K562 (cell line): ENCODE data around the gene RNF144A. TPM values are rescaled to one million over a fixed set of nuclear protein-coding genes. Genes with fewer than 3 reads are reported as not detected.

Source experiments
- CAMTA2 ChIP-seq: fragments of 250-450 bp; sonication (Bioruptor Pico); conservative IDR thresholded peaks from 2 replicates; pipeline ENCODE4 v1.5.1; 2022
- CBX8 ChIP-seq: fragments of 200-600 bp; sonication (generic); IDR thresholded peaks from 2 replicates; pipeline ENCODE4 v1.6.1; 2012; ENCODE audit warnings: borderline replicate concordance, mixed run types, low read depth, mild to moderate bottlenecking, moderate library complexity, mixed read lengths, low read length, control low read depth, inconsistent platforms; ENCODE audit not compliant: poor library complexity, severe bottlenecking; ENCODE audit errors: extremely low read depth
- NR3C1 ChIP-seq: sonication (generic); formaldehyde crosslinking; IDR thresholded peaks from 2 replicates; pipeline ENCODE4 v1.8.1; 2022; ENCODE audit warnings: missing genetic modification reagents
- POLR2G ChIP-seq: fragments of 200-400 bp; formaldehyde crosslinking; IDR thresholded peaks from 2 replicates; pipeline ENCODE4 v1.6.1; 2017; ENCODE audit warnings: low read depth, mild to moderate bottlenecking, antibody characterized with exemption, low read length, moderate library complexity
- SAFB2 ChIP-seq: fragments of 200-400 bp; formaldehyde crosslinking; IDR thresholded peaks from 2 replicates; pipeline ENCODE4 v1.6.1; 2018; ENCODE audit warnings: borderline replicate concordance, low read length, low read depth, moderate library complexity; ENCODE audit not compliant: severe bottlenecking
- ZNF121 ChIP-seq: sonication (generic); formaldehyde crosslinking; conservative IDR thresholded peaks from 2 replicates; pipeline ENCODE4 v1.8.0; 2022; ENCODE audit warnings: missing genetic modification reagents
- polyA plus RNA-seq, 8 experiments: library from polyadenylated mRNA; depleted of rRNA in 4 of 8; stranded (reverse) in 5 of 8; unstranded in 3 of 8; fragments of >200 nt; fragmentation: Nextera tagmentation in 2 of 8; fragmentation: Illumina TruSeq in 1 of 8; extraction: Ambion mirVana in 2 of 8; extraction: Trizol in 1 of 8; gene quantifications; 2 replicates each; pipeline versions ENCODE4 v1.2.1 to v1.2.3, GENCODE V29; 2011 to 2014; ENCODE audit warnings: inconsistent platforms in 1 of 8, missing spikeins in 1 of 8
- total RNA-seq, 7 experiments: library from RNA; depleted of rRNA in 6 of 7; stranded (reverse); fragments of >200 nt in 6 of 7; fragmentation: Illumina TruSeq in 2 of 7; extraction: Trizol in 2 of 7; gene quantifications; 2 replicates each; pipeline versions ENCODE4 v1.2.1 to v1.2.3, GENCODE V29; 2011 to 2021; ENCODE audit warnings: low replicate concordance in 1 of 7
- TF ChIP-seq, protein P1 (sequence below): IDR thresholded peaks from 2 replicates; pipeline ENCODE4 v1.6.1; 2011; ENCODE audit not compliant: insufficient read length; ENCODE audit errors: extremely low read depth
- TF ChIP-seq, protein P2 (sequence below): conservative IDR thresholded peaks from 2 replicates; pipeline ENCODE4 v1.6.1; 2011; ENCODE audit warnings: low read depth, mild to moderate bottlenecking, low read length; ENCODE audit not compliant: control insufficient read depth
- TF ChIP-seq, protein P3 (sequence below), 2 experiments: fragments of 250-450 bp in 1 of 2; fragments of 450-650 bp in 1 of 2; sonication (Bioruptor Pico) in 1 of 2; IDR thresholded peaks; 2 replicates each; pipeline versions ENCODE4 v1.6.1 to v1.8.0; 2016 to 2021; ENCODE audit warnings: mild to moderate bottlenecking in 2 of 2, moderate library complexity in 2 of 2, missing compliant biosample characterization in 1 of 2, missing genetic modification characterization in 1 of 2

Gene RNF144A
- total and polyA plus RNA-seq, 9 of the 15 experiments (the other 6 are each of a cell fraction or from before 2014, with no cell fraction given), result 0.96 to 11.3 (median 6.2) TPM

DNA sequence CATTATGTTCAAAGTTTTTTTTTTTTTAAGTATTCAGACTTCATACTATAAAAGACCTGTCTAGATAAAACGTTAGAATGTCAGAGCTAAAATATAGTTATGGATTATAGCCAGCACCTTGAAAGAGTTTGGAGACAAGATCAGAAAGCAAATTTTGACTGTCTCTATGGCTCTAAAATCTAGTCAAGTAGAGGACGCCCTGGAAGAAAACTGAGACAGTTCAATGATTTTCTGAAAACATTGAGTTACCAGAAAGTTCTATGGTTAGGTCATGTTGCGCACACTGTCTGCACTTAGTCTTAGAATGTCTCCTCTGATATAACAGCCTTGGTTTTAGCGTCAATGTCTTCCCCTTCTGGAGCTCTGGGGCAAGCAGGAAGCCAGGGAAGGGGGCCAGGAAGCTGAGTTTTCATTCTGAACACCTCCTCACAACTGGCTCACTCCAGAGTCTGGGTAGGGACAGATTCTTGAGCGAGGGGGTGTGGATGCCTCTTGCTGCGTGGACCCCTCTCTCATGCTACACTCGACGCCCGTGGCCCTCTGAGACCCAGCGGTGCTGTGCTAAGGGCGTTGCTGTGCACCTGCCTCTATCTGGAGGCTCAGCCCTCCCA lies 99.5 kb downstream of the RNF144A start (continued):
- TF ChIP-seq CAMTA2 (CRISPR knock-in tag), result no peak
- TF ChIP-seq, protein P1, sequence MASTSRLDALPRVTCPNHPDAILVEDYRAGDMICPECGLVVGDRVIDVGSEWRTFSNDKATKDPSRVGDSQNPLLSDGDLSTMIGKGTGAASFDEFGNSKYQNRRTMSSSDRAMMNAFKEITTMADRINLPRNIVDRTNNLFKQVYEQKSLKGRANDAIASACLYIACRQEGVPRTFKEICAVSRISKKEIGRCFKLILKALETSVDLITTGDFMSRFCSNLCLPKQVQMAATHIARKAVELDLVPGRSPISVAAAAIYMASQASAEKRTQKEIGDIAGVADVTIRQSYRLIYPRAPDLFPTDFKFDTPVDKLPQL, result no peak
- no peak for TF ChIP-seq NR3C1 (CRISPR knock-in tag)
- TF ChIP-seq, protein P2, sequence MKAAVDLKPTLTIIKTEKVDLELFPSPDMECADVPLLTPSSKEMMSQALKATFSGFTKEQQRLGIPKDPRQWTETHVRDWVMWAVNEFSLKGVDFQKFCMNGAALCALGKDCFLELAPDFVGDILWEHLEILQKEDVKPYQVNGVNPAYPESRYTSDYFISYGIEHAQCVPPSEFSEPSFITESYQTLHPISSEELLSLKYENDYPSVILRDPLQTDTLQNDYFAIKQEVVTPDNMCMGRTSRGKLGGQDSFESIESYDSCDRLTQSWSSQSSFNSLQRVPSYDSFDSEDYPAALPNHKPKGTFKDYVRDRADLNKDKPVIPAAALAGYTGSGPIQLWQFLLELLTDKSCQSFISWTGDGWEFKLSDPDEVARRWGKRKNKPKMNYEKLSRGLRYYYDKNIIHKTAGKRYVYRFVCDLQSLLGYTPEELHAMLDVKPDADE, result no peak
- TF ChIP-seq, protein P3, sequence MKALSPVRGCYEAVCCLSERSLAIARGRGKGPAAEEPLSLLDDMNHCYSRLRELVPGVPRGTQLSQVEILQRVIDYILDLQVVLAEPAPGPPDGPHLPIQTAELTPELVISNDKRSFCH (CRISPR knock-in tag; IDR thresholded peaks at IDR 0.05), result no peak
- TF ChIP-seq, protein P3 (tag; IDR thresholded peaks at IDR 0.05), result no peak
- no peak for TF ChIP-seq POLR2G
- no peak for TF ChIP-seq SAFB2
- no peak for TF ChIP-seq CBX8
- no peak for TF ChIP-seq ZNF121 (CRISPR knock-in tag)
- TF ChIP-seq, all 486 proteins: peak for 0
